Glomerular endothelial cell (primary cell): ENCODE measurements around the gene TRPM2. TPM values are rescaled to one million over a fixed set of nuclear protein-coding genes. Genes with fewer than 3 reads are reported as not detected.

ENCODE experiments used
- DNase-seq: peaks from one replicate; pipeline ENCODE4 v3.0.0-alpha.2; 2011; ENCODE audit warnings: low read depth, low spot score; ENCODE audit errors: extremely low read depth
- total RNA-seq: library from RNA; depleted of rRNA; stranded (reverse); fragments of >200 nt; gene quantifications from 2 replicates; pipeline ENCODE4 v1.2.3, GENCODE V29; 2015

The TRPM2 gene
- total RNA-seq, 1 donor from 2014 or later = 3.4 TPM

DNA sequence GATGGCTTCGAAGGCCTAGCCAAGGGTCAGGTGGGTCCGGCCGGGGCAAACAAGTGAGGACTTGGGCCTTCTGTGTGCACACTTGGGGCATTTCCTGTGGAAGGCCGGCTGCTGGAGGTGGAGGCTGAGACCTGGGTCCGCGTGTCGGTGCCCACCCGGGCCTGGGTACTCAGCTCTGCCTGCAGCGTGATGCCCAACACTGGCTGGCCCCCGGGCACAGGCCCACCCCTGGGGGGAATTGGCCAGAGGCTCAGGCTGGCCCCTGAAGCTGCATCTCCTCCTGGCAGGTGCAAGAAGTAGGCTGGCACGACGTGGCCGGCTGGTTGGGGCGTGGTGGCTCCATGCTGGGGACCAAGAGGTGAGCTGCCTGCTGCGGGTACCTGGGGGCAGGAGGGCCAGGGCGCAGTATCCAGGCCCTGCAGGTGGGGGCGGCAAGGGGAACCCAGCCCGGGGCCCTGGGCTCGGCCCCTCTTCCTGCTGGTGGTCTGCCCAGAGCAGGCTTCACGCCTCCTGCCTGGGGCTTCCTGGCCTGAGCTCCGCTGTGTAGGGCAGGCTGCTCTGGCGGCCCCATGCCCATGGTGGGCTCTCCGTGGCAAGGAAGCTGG lies 31.5 kb upstream of the TRPM2 start:
- no peak for DNase-seq

DNA sequence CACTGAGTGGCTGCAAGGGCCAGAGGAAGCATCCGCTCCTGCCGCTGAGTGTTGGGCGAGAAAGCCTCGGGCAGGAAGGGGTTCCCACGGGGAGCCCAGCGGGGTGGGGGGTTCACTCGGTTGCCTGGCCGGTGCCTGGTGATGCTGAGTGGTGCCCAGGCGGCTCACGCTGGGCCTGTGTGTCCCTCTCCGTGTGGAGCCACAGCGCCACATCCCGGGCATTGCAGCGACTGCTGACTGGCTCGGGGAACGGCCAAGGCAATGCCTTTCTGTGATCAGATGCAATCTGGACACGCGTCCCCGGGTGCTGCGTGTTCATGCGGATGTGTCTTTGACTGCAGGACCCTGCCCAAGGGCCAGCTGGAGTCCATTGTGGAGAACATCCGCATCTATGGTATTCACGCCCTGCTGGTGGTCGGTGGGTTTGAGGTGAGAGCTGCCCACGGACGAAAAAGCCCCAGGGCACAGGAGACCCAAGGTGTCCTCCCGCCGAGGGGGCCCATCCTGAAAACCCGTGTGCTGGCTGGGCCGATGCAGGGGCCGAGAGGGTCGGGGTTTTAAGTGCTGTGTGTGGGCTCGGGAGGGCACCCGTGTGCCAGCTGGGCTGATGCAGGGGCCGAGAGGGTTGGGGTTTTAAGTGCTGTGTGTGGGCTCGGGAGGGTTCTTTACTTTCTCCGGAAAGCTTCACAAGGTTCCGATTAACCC lies 30.6 kb upstream of the TRPM2 start:
- DNase-seq = no peak

DNA sequence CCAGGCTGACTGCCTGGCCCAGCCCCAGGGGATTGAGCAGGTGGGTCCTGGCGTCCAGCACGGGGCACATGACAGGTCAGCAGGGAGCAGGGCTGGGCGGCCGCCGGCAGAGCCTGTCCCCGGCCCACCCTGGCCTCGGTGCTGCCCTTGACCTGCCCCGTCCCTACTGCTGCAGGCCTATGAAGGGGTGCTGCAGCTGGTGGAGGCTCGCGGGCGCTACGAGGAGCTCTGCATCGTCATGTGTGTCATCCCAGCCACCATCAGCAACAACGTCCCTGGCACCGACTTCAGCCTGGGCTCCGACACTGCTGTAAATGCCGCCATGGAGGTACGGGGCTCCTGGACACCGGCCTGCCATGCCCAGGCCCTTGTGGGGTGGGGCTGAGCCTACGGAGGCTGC lies 29.8 kb upstream of the TRPM2 start:
- no peak for DNase-seq

DNA sequence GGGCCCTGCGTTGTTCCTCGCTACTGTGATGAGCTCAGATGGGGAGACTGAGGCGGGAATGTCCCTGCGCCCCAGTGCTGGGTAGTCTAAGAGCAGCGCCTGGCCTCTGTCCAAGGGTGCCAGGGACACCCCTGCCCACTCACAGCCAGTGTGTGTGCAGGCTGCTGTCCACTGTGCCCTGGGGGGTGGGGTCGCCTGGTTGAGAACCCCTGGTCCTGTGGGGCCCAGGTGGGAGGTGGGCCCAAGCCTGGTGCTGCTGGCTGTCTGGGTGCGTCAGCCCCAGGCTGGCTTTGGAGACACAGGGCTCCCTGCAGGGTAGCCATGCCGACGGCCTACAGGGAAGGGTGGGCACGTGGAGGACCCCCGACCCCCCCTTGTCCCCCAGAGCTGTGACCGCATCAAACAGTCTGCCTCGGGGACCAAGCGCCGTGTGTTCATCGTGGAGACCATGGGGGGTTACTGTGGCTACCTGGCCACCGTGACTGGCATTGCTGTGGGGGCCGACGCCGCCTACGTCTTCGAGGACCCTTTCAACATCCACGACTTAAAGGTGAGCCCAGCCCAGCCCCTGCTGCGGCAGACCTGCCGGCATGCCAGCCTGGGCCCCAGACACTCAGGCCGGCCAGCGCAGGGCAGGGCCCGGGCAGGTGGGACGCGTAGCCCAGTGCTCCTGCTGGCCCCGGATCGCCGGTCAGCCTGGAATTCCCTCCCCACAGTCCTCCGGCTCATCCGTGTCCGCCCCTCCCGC lies 29.1 kb upstream of the TRPM2 start:
- no peak for DNase-seq

DNA sequence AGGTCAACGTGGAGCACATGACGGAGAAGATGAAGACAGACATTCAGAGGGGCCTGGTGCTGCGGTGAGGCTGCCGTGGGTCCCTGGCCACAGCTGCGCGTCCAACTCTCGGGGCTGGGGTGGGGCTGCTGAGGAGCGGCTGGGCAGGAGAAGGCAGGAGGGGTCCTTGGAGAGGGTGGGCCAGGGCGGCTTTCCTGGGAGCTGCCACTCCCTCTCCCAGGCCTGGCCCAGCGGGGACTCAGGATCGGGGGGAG lies 28.6 kb upstream of the TRPM2 start:
- no peak for DNase-seq

DNA sequence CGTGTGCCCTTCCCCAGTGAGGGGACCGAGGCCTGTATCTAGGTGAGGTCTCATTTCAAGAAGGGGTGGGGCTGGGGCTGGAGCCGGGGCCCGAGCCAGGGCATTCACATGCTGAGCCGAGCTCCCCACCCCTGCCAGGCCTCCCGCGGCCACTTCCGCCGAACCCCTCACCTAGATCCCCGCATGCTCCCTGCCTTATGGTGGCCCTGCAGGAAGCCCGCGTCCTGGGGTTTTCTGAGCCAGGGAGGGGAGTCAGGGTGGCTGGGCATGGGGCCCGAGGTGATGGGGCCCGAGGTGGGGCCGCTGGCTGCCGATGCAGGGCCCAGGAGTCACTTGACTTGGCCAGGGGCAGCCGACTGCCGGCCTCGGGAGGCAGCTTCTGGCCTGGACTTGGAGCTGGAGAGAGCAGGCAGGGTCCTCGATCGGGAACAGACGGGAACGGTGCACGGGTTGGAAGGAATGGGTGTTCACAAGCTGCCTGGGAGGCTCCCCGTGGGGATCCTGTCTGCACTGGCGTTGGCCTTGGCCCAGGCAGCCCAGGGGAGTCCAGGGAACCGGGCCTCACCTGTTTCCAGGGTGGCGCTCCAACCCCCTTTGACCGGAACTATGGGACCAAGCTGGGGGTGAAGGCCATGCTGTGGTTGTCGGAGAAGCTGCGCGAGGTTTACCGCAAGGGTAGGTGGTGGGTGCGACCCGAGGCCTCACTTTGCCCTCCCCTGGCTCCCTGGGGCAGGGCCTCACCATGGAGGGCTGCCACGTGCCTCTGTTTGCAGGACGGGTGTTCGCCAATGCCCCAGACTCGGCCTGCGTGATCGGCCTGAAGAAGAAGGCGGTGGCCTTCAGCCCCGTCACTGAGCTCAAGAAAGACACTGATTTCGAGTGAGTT lies 27.8 kb upstream of the TRPM2 start:
- no peak for DNase-seq

DNA sequence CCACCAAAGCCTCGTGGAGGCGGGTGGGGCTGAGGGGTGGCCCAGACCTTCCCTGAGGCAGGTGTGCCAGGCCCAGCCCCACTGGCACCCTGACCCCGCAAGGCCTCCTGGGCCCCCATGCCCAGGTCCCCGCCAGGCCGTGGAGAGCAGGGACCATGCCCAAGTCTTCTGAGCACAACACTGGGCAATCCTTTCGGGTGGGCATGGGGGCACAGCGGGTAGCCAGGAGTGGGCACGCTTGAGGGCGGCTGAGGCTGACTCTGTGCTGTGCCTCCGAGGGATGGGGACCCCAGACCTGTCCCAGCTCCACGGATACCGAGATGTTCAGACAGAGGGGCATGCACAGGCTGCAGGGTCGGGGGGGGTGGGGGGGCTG lies 27.2 kb upstream of the TRPM2 start:
- DNase-seq = no peak

DNA sequence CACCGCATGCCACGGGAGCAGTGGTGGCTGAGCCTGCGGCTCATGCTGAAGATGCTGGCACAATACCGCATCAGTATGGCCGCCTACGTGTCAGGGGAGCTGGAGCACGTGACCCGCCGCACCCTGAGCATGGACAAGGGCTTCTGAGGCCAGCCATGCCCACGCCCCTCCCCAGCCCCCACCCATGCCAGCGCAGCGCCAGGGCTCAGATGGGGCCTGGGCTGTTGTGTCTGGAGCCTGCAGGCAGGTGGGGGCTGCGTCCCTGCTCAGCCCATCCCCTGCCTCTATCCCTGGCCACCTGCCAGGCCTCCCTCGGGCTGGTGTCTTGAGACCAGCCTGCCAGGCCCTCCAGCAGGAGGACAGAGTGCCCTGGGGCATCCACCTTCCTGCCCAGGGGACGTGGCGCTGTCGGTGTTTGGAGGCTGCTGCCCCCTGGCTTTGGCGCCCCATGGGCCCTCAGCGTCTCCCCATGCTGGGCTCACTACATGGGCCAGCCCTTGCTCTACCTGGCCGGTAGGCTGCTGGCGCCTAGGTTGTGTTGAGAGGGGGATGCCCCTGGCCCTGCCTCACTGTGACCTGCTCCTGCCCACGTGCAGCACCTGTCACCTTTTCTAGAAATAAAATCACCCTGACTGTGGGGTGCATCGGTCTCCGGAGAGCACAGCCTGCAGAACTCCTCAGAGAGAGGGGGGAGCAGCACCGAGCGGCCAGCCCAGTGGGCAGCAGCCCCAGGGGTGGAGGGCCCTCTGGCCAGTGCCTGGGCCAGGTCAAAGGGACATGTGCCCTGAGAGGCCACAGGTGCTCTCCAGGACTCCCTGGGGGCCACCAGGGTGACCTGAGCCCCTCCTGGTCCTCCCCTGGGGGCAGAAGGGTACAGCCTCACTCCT lies 26.5 kb upstream of the TRPM2 start:
- DNase-seq = no peak

DNA sequence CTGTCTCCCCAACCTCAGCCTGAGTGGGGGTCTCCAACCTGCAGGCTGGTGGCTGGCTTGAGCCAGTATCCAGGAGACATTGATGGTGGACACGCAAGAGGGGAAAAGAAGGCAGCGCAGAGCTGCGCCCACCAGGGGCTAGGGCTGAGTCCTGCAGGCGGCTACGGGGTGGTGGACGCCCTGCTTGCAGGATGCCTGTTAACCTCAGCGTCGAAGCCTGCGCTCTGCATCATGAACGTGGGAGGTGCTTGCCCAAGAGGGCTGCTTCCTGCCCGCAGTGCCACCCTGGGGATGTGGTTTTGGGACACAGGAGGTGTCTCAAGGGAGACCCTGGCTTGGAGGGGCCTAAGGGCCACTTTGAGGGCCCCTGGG lies 25.8 kb upstream of the TRPM2 start:
- no peak for DNase-seq

DNA sequence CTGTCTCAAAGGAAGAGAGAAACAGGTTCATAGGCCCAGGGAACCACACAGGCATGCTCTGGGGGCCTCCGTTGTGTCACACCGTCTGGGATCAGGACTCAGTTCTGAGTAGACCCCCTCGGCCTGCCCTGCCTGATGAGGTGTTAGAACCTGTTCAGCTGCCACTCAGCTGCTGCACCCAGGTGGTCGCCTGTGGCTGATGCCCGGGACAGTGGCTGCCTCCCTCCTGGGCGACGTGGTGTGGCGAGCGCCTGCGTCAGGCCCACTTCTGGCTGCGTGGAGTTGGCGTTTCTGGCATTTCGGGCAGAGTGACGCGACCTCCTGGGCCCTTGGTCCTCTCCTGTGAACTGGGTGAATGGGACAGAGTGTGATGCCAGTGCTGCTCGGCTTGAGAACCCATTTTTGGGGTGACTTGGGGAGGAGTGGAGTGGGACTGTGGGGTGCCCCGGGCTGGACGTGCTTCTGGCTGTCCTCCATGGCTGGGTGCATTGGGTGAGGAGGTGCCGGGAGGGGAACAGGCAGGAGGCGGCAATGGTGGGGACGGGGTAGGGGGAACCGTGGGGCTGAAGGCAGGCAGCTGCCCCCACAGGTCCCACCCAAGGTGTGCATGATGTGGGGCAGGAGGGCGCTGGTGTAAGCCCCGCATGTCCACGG lies 25.1 kb upstream of the TRPM2 start:
- no peak for DNase-seq

DNA sequence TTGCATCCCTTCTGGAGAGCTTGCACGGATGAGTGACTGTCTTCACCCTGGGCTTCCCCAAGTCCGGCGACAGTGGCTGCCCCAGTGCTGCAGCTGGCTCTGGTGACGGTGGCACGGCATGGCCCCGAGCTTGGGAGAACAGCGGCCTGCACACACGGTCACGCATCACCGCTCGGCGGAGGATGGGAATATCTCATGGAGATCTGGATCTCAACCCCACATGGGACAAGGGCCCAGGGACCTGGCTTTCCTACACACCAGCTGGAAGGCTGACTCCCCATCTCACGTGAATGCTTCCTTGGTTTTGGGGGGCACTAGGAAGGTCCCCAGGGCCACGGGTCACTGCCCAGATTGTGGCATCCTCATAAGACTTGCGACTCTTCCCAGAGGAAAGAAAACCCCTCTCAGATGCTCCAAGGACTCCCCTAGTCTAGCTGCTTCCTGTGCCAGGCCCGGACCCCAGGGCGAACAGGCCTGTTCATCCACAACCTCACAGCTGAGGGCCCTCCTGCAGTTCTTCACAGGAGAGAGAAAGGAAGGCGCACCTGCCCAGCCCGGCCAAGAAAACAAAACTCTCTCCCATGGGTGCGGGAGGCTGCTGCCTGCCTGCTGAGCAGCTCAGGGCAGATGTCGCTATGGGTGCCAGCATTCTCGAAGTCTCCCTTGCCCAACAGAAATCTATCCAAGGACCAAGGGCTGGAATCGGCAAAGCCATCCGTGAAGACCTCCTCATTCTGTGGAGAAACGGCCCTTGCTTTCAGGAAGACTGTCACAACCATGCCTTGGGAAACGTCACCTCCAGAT lies 24.1 kb upstream of the TRPM2 start:
- no peak for DNase-seq

DNA sequence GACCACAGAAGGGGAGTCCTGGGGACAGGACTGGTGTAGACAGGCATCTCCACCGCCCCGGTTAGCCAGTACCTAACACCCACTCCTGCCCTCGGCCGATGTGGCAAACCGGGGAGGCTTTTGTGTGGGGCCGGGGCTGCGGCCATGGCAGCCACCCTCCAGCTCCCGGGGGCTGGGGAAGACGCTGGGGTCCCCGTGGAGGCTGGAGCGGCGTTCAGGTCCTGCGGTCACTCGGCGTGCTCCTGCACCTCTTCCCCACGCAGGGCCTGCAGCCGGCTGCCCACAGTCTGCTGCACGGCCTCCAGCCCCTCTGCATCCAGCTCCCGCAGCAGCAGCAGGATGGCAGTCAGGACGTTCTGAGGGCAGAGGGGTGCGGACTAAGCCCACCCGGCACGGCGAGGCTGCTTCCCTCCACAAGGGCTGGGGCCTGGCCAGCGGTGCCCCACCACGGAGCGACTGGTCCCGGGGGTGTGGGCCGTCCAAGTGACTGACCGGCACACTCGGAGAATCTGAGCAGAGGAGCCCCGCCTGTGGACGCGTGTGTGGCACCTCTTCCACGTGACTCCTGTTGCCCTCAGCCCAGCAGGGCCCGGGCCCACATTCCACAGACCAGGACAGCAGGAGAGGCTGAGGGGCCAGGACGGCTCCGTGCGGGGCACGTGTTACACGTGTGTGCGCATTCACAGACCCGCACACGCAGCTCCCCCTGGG lies 23.3 kb upstream of the TRPM2 start:
- DNase-seq = no peak

DNA sequence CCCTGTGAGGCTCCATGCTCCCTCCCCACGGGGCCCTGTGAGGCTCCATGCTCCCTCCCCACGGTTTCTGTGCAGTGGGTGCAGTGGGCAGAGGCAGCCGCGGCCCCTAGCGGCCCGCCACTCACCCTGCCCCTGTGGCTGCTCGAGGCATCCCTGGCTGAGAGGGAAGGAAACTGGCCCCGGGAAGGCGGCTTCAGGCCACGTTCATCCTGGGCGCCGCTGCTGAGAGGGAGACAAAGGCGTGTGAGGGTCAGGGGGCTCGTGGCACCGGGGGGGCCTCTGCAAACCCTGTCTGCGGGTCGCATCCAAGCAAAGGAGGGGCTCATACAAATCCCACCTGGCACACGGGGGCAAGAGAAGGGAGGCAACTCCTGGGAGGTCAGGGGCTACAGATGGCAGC lies 22.7 kb upstream of the TRPM2 start:
- no peak for DNase-seq

DNA sequence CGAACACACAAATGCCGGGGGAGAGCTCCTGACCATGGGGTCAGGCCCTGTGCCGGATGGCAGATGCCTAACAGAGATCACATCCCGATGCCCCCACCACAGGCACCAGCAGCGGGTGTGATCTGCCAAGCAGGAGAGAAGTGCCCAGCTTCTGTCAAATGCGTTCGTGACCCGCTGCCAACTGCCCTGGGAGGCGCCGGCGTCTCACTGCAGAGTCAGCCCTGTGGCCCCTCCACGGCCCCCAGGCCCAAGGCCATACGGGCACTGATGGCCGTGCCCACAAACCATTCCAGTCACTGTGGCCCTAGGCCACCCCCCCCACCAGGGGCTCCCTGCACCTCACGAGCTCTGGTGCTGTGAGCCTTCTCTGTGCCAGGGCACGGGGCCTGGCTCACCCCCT lies 22.2 kb upstream of the TRPM2 start:
- DNase-seq = no peak

DNA sequence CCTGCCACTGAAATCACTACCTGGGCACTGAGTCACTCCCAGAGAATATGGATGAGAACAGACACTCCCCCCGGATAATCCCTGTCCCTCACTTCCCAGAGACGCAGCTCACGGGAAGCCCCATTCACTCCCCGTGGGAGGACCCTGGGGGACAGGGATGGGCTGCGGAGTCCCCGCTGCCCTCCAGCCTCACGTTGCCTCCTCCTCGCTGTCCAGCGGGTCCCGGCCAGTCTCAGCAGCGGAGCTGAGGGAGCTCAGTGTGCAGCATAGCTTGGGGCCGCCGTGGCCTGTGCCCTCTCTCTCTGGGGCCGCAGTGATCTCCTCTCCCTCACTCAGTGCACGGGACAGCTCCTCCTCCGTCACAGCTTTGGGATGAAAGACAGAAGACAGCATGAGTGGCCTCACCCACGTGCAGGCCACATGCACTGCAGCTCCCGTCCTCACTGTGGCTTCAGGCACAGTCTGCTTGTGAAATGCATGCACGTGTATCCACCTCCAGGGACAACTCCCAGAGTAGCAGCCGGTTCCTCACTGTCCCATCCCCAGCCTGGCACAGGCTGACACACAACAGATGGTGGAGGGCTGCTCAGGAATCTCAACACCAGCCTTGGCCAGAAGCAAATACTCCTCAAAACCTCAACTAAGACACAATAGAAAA lies 21.6 kb upstream of the TRPM2 start:
- DNase-seq = no peak

DNA sequence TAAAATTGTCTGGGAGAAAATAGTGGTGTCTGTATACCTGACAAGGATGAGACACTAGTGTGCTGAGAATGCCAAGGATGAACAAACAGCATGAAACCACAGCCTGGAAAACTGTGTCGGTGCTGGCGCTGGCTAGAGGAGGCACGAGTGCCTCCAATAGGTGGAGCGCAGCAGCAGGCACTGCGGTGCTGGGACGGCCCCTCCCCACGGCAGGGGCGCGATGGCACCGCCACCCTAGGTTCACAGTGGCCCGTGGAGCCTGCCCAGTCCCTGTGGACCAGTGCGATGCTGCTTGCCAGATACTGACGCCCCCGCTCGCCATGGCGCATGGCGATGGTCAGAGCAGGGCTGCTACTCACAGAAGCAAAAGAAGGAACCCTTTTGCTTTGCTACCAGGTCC lies 21.0 kb upstream of the TRPM2 start:
- no peak for DNase-seq

DNA sequence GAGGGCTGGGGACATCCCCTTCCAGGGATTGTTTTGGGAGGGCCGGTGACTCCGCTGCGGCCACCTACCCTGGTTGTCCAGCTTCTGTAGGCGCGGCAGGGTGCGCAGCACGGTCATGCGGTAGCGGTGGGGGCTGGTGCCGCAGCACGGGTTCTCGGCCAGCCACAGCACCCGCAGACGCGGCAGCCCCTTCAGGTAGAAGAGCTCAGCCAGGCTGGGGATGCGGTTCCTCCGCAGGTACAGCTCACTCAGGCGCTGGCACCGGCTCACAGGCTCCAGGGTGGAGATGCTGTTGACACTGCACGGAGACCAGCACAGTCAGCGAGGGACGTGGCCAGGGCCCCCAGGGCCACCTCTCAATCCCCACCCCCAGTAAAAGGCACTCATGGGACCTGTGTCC lies 20.5 kb upstream of the TRPM2 start:
- DNase-seq = no peak
